Activated T-cell treated with anti-CD3 and anti-CD28 coated beads for 4 hours (primary cell): ENCODE results near the gene KLHL1.

ENCODE experiments used
- DNase-seq: peaks from one replicate; pipeline ENCODE4 v3.0.0-alpha.2; 2020

KLHL1 gene

GRCh38 chr13:69866555-69866954 is 241.7 kb downstream of the KLHL1 start:
- no peak for DNase-seq

GRCh38 chr13:69857183-69857821 is 250.9 kb downstream of the KLHL1 start:
- DNase-seq, result no peak

GRCh38 chr13:69856331-69856730 is 251.9 kb downstream of the KLHL1 start:
- DNase-seq, result no peak

- no peak for DNase-seq
Measured at GRCh38 chr13:69828527-69828926, 279.7 kb downstream of the KLHL1 start.

GRCh38 chr13:69820180-69820579 is 288.1 kb downstream of the KLHL1 start:
- no peak for DNase-seq

- no peak for DNase-seq
Measured at GRCh38 chr13:69817333-69817869, 290.9 kb downstream of the KLHL1 start.

- no peak for DNase-seq
Measured at GRCh38 chr13:69809152-69809551, 299.1 kb downstream of the KLHL1 start.

GRCh38 chr13:69796256-69796655 is 312.0 kb downstream of the KLHL1 start:
- DNase-seq, result no peak

GRCh38 chr13:69793783-69794453 is 314.3 kb downstream of the KLHL1 start:
- DNase-seq, result no peak

- no peak for DNase-seq
Measured at GRCh38 chr13:69776937-69777336, 331.3 kb downstream of the KLHL1 start.

GRCh38 chr13:69769608-69770007 is 338.6 kb downstream of the KLHL1 start:
- DNase-seq, result no peak

GRCh38 chr13:69761581-69761980 is 346.7 kb downstream of the KLHL1 start:
- DNase-seq, result no peak

GRCh38 chr13:69755101-69755500 is 353.2 kb downstream of the KLHL1 start:
- no peak for DNase-seq

- no peak for DNase-seq
Measured at GRCh38 chr13:69751259-69751658, 357.0 kb downstream of the KLHL1 start.

GRCh38 chr13:69737129-69737935 is 370.9 kb downstream of the KLHL1 start:
- DNase-seq, result no peak

- DNase-seq, result no peak
Measured at GRCh38 chr13:69721631-69722030, 386.6 kb downstream of the KLHL1 start.

- DNase-seq, result no peak
Measured at GRCh38 chr13:69720278-69720983, 387.8 kb downstream of the KLHL1 start.

- no peak for DNase-seq
Measured at GRCh38 chr13:69706807-69707206, 401.4 kb downstream of the KLHL1 start.

- no peak for DNase-seq
Measured at GRCh38 chr13:69704311-69704710, 403.9 kb downstream of the KLHL1 start.

- no peak for DNase-seq
Measured at GRCh38 chr13:69690999-69691398, 417.3 kb downstream of the KLHL1 start.

- DNase-seq, result no peak
Measured at GRCh38 chr13:69683921-69684686, 424.1 kb downstream of the KLHL1 start.

GRCh38 chr13:69681722-69682121 is 426.5 kb downstream of the KLHL1 start:
- DNase-seq, result no peak
